NOMO-1 (cell line): Measurements from ENCODE around the gene ENTHD1.
"Not testable (repeated sequence)": the region's sequence is repeated elsewhere in the genome, so short reads cannot be mapped to it uniquely, and the experiment has no call there.

Experiments used
- DNase-seq, 2 experiments: peaks; one replicate each; lab custom pipeline; 2025; ENCODE audit not compliant: unreplicated experiment in 2 of 2; lab: John Stamatoyannopoulos, UW

The ENTHD1 gene

DNA sequence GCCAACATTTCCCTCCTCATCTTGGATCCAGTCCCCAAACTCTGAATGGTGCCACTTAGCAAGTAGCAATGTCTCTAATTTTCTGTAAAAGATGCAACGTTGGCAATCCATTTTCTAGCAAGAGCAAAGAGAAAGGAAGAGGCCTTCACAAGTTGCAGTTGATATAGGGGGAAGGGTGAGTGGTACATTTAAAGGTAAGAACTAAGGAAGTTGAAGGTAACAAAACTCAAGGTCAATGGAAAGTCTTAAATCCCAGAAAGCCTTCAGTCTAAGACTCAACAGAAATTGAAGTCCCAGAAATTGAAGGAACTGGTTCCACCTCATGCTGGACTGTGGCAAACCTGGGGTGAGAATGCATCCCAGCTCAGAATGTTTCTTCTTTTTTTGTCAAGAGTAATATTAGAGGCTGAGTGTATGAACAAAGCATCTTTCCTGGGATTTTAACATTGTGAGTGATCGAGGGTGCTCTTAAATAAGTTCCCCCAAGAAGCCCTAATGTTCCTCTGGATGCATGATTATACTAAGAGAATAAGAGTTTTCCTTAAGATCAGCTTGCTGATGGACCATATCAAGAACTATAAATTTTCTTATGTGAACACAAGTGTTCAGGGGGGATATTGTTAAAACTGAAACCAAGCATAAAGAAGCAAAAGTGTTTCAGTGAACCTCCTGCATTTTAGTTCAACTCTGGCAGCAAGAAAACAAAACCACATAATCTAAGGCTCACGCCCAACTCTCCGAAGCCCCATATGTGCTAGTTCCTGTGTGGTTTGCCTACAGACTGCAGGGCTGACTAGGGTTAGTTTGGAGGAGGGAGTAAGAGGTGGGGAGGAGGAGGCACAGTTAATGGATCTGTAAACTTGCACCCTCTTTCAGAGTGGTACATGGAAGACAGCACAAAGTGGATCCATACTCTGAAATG, 7.0 kb upstream of the ENTHD1 start, which contains the start of gene GRAP2:
Gene GRAP2, plus strand, starts transcription at position 779 of the 922 bp plus-strand sequence. CDS start 46,023 bp downstream, outside the sequence.
- peak; percentile 79 to 82 for DNase-seq

- DNase-seq, result peak; percentile 87 to 96
These were observed 5.4 kb upstream of the ENTHD1 start for GRCh38 chr22:39898997-39899396.

DNA sequence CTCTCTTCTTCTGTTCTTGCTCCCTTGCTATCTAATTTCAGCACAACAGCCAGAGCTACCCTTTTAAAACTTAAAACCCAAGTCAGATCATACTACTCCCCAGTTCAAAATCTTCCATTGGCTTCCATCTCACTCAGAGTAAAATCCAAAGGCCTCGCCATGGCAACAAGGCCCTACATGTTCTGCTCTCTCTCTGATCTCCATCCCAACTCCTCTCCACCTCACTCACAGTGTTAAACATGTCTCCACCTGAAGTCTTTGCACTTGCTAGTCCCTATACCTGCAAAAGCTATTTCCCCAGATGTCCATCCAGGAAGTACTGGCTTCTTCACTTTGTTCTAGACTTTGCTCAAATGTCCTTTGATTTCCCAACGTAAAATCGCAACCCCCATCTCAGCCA, 4.3 kb upstream of the ENTHD1 start:
- peak in 1 of 2 experiments; percentile 9 for DNase-seq

DNA sequence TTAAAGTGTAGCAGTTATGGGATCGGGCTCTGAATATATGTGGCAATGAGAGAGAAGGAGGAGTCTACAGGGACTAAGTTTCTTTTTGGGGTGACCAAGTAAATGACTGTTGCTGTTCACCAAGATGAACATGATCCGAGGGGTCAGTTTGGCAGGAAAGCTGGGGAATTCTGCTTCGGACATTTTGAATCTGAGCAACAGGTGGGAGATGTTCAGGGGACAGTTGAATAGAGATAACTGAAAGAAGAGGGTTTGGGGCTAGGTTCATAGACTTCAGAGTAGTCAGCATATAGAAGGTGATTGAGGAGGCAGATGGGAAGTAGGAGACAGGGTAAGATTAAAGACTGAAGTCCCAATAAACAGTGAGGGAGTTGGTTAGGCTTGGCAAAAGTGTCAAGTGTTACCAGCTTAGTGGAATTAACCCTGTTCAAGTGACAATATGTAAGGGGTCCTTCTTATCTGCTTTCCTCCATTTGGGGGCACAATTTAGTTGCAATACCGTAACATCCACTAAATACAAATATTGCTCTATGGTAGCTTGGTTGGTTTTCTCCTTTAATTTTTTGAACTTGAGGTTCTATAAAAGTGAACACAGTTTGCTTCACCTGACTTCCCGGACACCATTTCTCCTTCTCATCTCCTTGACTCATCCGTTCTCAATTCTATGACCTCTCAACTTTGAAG, 2.9 kb upstream of the ENTHD1 start:
- no peak for DNase-seq

GRCh38 chr22:39895682-39896081, 2.1 kb upstream of the ENTHD1 start:
- DNase-seq, result no peak

- no peak for DNase-seq
These were observed 1.1 kb upstream of the ENTHD1 start for GRCh38 chr22:39894554-39895092.

DNA sequence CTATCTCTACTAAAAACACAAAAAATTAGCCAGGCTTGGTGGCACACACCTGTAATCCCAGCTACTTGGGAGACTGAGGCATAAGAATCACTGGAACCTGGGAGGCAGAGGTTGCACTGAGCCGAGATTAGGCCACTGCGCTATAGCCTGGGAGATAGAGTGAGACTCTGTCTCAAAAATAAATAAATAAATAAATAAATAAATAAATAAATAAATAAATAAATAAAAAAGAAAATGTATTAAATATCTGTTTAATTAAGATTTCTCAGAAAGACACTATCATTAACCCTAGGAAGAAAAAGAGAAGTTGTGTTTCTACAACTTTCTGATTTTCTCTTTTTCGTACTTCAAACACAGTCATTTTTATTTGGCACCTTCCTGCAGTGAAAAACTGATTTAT, 3.6 kb downstream of the ENTHD1 start:
- DNase-seq, result not testable (repeated sequence)

GRCh38 chr22:39883057-39883456, 10.5 kb downstream of the ENTHD1 start:
- no peak for DNase-seq

DNA sequence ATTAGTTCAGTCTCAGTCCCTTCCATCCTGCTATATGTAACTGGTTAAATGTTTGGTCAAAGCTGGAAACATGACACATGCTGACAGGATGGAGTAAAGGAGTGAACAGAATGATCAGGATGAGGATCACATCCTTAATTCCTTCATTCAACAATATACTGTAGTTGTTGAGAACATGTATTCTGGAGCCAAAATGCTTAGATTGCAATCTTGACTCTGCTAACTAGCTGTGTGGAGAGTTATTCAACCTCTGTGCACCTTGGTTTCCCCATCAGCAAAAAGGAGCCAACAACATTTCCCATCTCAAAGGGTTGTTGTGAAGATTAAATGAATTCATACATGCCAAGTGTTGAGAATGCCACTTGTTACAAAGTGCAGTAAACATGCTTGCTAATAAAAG, 12.8 kb downstream of the ENTHD1 start:
- no peak for DNase-seq

GRCh38 chr22:39877079-39877845, 16.3 kb downstream of the ENTHD1 start:
- no peak for DNase-seq

DNA sequence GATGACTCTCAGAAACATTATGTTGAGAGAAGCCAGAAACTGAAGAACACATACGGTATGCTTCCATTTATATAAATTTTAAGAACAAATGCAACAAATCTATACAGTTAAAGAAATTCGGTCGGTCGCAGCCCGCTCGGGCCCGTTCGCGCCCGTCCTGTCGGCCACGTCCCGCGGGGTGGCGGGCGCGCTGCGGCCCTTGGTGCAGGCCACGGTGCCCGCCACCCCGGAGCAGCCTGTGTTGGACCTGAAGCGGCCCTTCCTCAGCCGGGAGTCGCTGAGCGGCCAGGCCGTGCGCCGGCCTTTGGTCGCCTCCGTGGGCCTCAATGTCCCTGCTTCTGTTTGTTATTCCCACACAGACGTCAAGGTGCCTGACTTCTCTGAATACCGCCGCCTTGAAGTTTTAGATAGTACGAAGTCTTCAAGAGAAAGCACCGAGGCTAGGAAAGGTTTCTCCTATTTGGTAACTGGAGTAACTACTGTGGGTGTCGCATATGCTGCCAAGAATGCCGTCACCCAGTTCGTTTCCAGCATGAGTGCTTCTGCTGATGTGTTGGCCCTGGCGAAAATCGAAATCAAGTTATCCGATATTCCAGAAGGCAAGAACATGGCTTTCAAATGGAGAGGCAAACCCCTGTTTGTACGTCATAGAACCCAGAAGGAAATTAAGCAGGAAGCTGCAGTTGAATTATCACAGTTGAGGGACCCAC, 18.2 kb downstream of the ENTHD1 start:
- not testable (repeated sequence) for DNase-seq

GRCh38 chr22:39873965-39874364, 19.6 kb downstream of the ENTHD1 start:
- DNase-seq, result no peak

DNA sequence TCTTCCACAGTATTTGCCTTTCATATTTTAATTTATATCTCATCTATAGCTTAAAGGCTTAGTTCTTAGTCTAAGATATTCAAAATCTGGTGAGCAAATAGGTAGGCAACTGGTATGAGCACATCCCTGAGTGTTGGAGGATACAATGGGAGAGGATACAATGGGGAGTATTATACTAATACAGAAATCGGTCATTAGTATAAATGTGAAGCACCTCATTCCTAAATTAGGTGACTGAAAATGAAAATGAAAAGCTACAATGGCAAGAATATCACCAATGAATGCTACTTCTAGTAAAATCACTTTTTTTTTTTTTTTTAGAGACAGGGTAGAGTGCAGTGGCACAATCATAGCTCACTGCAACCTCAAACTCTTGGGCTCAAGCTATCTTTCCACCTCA, 21.0 kb downstream of the ENTHD1 start:
- DNase-seq, result no peak

GRCh38 chr22:39871008-39871798, 22.4 kb downstream of the ENTHD1 start:
- DNase-seq, result no peak

DNA sequence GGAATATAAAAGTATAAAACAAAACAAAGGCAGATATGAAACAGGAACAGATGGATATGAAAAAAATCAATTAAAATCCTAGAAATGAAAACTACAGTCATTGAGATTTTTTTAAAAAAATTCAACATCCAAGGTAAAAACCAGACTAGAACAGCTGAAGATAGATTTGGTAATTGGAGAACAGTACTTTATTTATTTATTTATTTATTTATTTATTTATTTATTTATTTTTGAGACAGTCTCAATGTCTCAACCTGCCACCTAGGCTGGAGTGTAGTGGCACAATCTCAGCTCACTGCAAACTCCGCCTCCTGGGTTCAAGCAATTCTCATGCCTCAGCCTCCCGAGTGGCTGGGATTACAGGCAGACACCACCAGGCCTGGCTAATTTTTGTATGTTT, 23.8 kb downstream of the ENTHD1 start:
- DNase-seq, result not testable (repeated sequence)

DNA sequence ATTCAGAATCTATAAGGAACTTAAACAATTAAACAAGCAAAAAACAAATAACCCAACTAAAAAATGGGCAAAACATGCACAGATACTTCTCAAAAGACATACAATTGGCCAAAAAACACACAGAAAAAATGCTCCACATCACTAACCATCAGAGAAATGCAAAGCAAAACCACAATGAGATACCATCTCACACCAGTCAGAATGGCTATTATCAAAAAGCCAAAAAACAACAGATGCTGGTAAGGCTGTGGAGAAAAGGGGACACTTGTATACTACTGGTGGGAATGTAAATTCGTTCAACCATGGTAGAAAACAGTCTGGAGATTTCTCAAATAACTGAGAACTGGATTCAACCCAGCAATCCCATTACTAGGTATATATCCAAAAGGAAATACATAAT, 24.8 kb downstream of the ENTHD1 start:
- no peak for DNase-seq

GRCh38 chr22:39859903-39860588, 33.5 kb downstream of the ENTHD1 start:
- peak; percentile 32 to 73 for DNase-seq

DNA sequence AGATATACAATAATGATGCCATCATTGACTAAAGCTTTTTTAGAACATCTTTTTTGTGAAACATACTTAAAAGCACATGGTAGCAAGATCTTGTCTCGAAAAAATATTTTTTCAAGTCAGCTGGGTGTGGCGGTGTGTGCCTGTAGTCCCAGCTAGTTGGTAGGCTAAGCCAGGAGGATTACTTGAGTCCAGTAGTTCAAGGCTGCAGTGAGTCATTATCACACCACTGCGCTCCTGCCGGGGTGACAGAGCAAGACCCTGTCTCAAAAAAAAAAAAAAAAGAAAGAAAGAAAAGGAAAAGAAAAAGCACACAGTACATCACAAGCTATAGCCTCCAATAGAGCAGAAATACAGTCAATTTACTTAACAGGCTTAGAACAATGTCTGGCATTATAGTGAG, 37.0 kb downstream of the ENTHD1 start:
- no peak for DNase-seq

GRCh38 chr22:39852799-39853198, 40.8 kb downstream of the ENTHD1 start:
- no peak for DNase-seq
